Neutrophil (primary cell): ENCODE results near the gene INPP5F.

Experiments
- H3K27ac ChIP-seq: fragments of 200-600 bp; sonication (generic); 2 replicates; pipeline ENCODE4 v1.5.1; 2016; ENCODE audit warnings: mild to moderate bottlenecking, moderate library complexity
- H3K27me3 ChIP-seq: fragments of 200-600 bp; sonication (generic); 2 replicates; pipeline ENCODE4 v1.6.0; 2016; ENCODE audit warnings: mild to moderate bottlenecking
- H3K36me3 ChIP-seq: fragments of 200-600 bp; sonication (generic); 2 replicates; pipeline ENCODE4 v1.5.1; 2017
- H3K4me1 ChIP-seq, 2 experiments: fragments of 200-600 bp in 1 of 2; sonication (generic) in 1 of 2; 1 replicate in 1 of 2; 2 replicates in 1 of 2; pipeline versions ENCODE4 v1.5.1 to v1.6.1; 2013 to 2016; ENCODE audit warnings: low read depth in 1 of 2, low read length in 1 of 2, mild to moderate bottlenecking in 1 of 2, moderate library complexity in 1 of 2; ENCODE audit not compliant: control insufficient read depth in 1 of 2, insufficient read depth in 1 of 2
- H3K4me3 ChIP-seq, 2 experiments: fragments of 200-600 bp in 1 of 2; sonication (generic) in 1 of 2; 1 replicate in 1 of 2; 2 replicates in 1 of 2; pipeline ENCODE4 v1.5.1; 2013 to 2016; ENCODE audit warnings: low read depth in 1 of 2, low read length in 1 of 2, mild to moderate bottlenecking in 1 of 2, moderate library complexity in 1 of 2
- H3K9me3 ChIP-seq: fragments of 200-600 bp; sonication (generic); 2 replicates; pipeline ENCODE4 v1.5.1; 2016
- TF ChIP-seq, protein P1 (sequence below): fragments of 200-600 bp; sonication (generic); IDR thresholded peaks from 2 replicates; pipeline ENCODE4 v1.5.1; 2016; ENCODE audit warnings: antibody characterized with exemption

INPP5F gene

DNA sequence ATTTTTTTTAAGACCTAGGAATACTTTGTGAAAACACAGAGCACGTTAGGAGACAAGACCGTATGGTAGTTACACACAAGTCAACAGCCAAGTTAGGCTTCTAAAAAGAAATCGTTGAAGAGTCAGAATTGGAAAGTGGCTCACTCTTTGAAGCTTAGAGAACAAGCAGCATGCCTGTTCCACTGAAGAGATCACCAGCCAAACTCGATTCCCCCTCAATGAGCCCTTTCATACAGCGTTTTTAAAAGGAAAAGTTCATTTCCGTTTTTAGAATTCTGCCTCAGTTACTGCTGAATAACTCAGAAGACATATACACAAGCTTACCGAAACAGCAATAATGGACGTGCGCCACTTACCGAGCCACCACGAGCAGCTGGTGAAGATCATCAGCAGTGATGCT lies 105.8 kb downstream of the INPP5F start:
- no peak overlapping the region for H3K27ac ChIP-seq
- H3K36me3 ChIP-seq = peaks cover 99% of the 10 kb centered on the region
- no peak overlapping the region for H3K4me3 ChIP-seq
- H3K9me3 ChIP-seq = no peaks in the 10 kb centered on the region
- TF ChIP-seq, protein P1, sequence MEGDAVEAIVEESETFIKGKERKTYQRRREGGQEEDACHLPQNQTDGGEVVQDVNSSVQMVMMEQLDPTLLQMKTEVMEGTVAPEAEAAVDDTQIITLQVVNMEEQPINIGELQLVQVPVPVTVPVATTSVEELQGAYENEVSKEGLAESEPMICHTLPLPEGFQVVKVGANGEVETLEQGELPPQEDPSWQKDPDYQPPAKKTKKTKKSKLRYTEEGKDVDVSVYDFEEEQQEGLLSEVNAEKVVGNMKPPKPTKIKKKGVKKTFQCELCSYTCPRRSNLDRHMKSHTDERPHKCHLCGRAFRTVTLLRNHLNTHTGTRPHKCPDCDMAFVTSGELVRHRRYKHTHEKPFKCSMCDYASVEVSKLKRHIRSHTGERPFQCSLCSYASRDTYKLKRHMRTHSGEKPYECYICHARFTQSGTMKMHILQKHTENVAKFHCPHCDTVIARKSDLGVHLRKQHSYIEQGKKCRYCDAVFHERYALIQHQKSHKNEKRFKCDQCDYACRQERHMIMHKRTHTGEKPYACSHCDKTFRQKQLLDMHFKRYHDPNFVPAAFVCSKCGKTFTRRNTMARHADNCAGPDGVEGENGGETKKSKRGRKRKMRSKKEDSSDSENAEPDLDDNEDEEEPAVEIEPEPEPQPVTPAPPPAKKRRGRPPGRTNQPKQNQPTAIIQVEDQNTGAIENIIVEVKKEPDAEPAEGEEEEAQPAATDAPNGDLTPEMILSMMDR = no peak
- no peaks in the 10 kb centered on the region for H3K4me1 ChIP-seq
- H3K27me3 ChIP-seq = no peaks in the 10 kb centered on the region

GRCh38 chr10:119832951-119833350 lies 107.1 kb downstream of the INPP5F start:
- Histone ChIP-seq H3K4me3 (no peak overlapping the region), H3K9me3 (no peaks in the 10 kb centered on the region), H3K27me3 (no peaks in the 10 kb centered on the region), H3K36me3 (peaks cover 99% of the 10 kb centered on the region), H3K4me1 (no peaks in the 10 kb centered on the region), H3K27ac (no peak overlapping the region)
- TF ChIP-seq, protein P1 = no peak

GRCh38 chr10:119834188-119834587 lies 108.3 kb downstream of the INPP5F start:
- no peaks in the 10 kb centered on the region for H3K27me3 ChIP-seq

DNA sequence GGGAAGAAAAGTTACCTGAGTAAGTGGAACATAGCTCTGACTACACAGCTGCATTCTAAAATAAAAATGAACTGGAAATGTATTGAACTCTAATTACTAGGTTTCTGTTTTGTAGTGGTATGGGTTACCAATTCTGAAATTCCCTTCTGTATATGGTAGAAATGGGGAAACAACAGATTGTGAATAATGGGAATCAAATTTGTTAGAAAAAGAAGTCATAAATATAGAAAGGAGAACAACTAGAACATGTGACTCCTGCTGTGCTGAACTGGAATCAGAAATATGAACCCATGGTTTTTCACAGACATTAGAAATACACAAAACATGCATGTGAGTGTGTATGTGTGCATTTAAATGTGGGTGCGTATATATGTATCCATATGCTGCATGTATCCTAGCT lies 119.8 kb downstream of the INPP5F start:
- TF ChIP-seq, protein P1 = no peak
- Histone ChIP-seq H3K4me3 (no peak overlapping the region), H3K4me1 (peaks cover 38 to 57% of the 10 kb centered on the region in 2 experiments), H3K27ac (peak overlapping the region; percentile 62), H3K36me3 (peaks cover 86% of the 10 kb centered on the region), H3K9me3 (no peaks in the 10 kb centered on the region), H3K27me3 (no peaks in the 10 kb centered on the region)

More at GRCh38 chr10:119834188-119834587, 108.3 kb downstream of the INPP5F start:
- no peak overlapping the region for H3K4me3 ChIP-seq
- no peak overlapping the region for H3K27ac ChIP-seq
- TF ChIP-seq, protein P1 = no peak
- no peaks in the 10 kb centered on the region for H3K9me3 ChIP-seq
- peaks cover 99% of the 10 kb centered on the region for H3K36me3 ChIP-seq
- no peaks in the 10 kb centered on the region for H3K4me1 ChIP-seq

DNA sequence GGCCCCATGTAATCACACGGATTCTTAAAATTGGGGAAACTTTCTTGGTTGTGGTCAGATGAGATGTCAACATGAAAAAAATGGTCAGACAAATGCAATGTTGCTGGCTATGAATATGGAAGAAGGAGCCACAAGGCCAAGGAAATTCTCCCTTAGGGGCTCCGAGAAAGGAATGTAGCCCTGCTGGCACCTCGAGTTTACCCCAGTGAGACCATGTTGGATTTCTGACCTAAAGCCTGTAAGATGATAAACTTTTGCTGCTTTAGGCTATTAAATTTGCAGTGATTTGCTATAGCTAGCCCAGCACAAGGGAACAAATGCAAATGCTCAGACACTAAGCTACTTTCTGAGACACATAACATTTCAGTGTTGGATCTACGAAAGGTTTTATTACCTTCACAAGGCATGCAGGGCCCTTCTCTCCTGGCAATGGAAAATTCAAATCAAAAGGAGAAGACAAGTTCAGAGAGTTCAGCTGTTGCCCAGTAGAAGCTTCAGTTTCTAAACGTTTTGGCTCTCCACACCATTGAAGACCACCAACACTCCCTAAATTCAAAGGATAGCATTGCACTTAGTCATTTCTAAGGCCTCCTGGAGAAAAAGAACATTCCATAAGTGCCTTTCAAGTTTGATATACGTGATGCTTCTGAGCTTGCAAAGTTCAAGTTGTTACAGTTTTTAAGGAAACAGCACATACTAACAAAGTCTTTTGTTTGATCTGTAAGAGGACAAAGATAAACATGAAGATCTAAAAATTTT lies 123.4 kb downstream of the INPP5F start:
- H3K4me3 ChIP-seq = no peak overlapping the region
- H3K27ac ChIP-seq = peak overlapping the region; percentile 78
- H3K27me3 ChIP-seq = no peaks in the 10 kb centered on the region
- H3K36me3 ChIP-seq = peaks cover 74% of the 10 kb centered on the region
- no peaks in the 10 kb centered on the region for H3K9me3 ChIP-seq
- H3K4me1 ChIP-seq = peaks cover 43 to 59% of the 10 kb centered on the region in 2 experiments
- TF ChIP-seq, protein P1 = no peak
